GM18517 (cell line): ENCODE measurements around the gene BOK.

Source experiments
- ATAC-seq: cut with Tn5 transposase; IDR thresholded peaks from one replicate; pipeline ENCODE4 v1.9.1; 2021; ENCODE audit warnings: mild to moderate bottlenecking, moderate library complexity; ENCODE audit not compliant: unreplicated experiment

The BOK gene

GRCh38 chr2:241595600-241596140 is 37.1 kb downstream of the BOK start:
- no peak for ATAC-seq

GRCh38 chr2:241597561-241597960 is 39.0 kb downstream of the BOK start:
- ATAC-seq = no peak

DNA sequence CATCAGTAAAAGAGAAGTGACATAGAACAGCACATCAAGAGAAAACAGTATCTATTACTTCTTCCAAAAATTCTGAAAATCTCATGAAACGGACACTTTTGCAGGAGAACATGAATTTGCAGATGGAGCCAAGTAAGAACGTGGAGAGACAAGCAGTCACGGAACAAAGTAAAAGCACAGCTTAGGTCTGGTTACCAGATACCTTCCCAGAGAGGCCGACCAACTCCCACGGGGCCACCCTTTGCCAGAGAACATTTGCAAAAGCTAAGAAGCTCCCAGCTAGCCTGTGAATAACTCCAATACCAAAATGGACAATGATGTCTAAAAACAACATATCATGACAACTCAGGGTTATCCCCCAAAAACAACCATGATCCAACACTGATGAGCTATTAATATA is 39.5 kb downstream of the BOK start:
- ATAC-seq = no peak

- ATAC-seq = no peak
Measured at GRCh38 chr2:241598487-241598886, 39.9 kb downstream of the BOK start.

- no peak for ATAC-seq
Measured at GRCh38 chr2:241599615-241600014, 41.1 kb downstream of the BOK start.

DNA sequence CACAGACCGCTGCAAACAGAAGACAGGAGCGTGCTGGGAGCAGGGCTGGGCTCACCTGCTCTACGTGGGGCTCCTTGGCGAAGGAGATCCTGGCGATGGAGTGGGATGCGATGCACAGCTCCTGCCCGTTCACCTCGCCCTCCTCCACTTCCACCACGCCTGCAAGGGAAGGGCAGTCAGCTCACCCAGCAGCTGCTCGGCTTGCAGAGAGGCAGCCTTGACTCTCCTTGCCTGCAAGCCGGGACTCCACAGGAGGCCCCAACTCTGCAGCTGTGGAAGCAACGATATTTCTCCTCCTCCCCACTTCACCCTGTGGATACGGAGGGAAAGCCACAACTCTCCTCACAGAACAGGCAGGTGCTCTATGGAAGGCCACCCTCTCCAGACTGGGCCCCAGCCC is 43.3 kb downstream of the BOK start:
- no peak for ATAC-seq

DNA sequence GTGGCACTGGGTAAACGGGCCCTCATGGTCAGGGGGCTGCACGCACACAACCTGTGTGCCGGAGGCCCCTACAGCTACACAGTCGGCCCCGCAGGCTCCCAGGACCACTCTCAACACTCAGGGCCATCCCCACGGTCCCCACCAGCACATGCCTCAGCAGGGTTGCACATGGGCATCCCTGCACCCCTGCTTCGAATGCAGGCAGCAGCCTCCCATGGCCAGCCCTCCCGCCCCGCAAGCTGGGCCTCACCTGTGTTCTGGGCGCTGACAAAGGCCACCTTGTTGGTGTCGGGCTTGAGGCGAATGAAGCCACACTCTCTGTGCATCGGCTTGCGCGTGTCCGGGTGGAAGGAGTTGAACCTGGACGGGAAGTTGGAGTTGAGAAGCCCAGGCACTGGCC is 44.2 kb downstream of the BOK start:
- no peak for ATAC-seq

DNA sequence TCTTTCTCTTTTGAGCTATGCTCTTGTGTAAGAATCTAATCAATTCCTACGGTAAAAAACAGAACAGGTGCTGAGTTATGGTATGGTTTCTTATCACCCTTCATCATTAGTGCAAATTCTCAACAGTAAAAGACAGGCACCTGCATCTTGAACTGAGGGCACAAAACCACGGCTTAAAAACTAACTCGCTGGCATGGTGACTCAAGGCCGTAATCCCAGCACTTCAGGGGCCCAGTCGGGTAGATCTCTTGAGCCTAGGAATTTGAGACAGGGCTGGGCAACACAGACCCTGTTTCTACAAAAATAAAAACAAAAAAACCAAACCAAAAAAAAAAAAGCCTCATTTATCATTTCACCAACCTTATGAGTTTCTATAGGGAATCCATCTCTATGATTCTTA is 45.1 kb downstream of the BOK start:
- no peak for ATAC-seq

DNA sequence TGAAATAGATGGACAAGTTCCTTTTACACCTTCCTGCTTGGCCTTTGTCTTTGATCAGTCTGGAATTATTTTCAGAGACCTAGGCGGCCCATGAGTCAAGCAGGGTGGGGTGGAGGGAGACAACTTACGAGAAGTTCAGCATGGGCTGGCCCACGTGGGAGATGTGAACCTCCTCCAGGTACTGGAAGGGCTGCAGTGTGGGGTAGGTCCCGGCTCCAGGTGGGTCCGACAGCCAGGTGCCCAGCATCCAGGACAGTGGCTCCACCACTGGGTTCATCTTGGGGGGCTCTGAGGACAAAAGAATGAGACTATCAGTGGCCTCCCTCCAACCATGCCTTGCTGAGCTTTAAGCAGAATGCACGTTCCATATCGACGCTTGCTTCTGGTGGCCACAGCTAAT is 47.6 kb downstream of the BOK start:
- ATAC-seq = no peak

GRCh38 chr2:241607162-241607885 is 48.8 kb downstream of the BOK start:
- ATAC-seq = no peak

DNA sequence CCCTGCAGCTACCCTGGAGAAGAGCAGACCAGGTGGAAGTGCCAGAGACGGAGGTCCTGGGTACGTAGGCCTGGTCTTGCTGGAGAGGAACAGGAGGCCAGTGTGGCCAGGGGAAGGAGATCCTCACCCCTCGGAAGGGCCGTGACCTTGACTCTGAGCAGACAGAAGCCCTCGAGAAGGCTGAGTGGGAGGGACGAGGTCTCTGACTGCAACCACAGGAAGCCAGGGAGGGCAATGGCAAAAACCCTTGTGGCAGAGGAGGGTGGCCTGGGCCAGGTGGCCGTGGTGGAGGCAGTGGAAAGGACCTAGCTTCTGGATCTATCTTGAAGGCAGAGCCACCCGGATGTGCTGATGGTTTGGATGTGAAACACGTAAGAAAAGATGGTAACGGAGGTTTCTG is 50.3 kb downstream of the BOK start:
- ATAC-seq = no peak

- ATAC-seq = peak; percentile 74
Measured at GRCh38 chr2:241609859-241610793, 51.6 kb downstream of the BOK start.

DNA sequence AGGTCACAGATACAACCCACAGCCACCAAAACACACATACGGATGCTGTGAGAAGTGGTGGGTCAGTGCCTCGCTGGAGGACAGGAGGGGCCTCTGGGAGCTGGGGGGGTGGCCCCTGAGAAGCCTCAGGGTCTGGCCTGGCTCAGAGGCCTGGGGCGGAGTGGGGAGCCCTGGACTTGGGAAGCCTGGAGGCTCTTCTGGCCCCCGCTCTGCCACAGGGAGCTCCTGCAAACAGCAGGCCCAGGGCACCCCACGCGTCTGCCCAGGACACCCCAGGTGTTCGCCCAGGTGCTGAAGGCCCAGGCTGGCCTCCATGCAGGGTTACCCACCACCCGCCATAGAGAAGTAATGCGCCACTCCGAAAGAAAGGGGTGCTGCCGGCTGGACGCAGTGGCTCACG is 52.5 kb downstream of the BOK start:
- ATAC-seq = no peak

- ATAC-seq = no peak
Measured at GRCh38 chr2:241612156-241613016, 53.8 kb downstream of the BOK start.

DNA sequence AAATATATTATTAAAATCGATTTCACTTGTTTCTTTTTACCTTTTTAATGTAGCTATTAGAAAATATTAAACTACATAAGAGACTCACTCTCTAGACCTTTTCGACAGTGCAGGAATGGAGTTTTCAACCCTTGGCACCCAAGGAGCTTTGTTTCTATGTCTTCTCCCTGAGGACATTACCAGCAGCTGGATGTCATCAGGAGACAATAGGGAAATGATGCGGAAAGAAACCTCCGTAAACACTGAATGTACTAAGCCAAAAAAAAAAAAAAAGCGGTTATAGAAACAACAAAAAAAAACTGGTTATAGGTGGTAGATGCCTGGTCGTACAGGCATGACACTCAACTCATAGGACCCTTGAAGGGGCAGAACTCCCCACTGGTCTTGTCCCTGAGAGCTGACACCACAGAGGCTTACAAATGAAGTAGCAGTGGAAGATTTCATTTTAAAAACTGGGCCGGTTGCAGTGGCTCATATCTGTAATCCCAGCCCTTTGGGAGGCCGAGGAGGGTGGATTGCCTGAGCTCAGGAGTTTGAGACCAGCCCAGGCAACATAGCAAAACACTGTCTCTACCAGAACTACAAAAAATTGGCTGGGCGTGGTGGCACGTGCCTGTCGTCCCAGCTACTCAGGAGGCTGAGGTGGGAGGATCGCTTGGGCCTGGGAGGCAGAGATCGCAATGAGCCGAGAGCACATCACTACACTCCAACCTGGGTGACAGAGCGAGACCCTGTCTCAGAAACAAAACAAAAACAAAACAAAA is 54.7 kb downstream of the BOK start:
- ATAC-seq = no peak

GRCh38 chr2:241615041-241615440 is 56.5 kb downstream of the BOK start:
- no peak for ATAC-seq

- no peak for ATAC-seq
Measured at GRCh38 chr2:241615522-241616052, 57.0 kb downstream of the BOK start.

GRCh38 chr2:241616168-241617125 is 57.9 kb downstream of the BOK start:
- no peak for ATAC-seq
